Liver (tissue), 9 donors: ENCODE data around the gene STAMBPL1. TPM values are rescaled to one million over a fixed set of nuclear protein-coding genes. Genes with fewer than 3 reads are reported as not detected.
"Not testable (repeated sequence)": the region's sequence is repeated elsewhere in the genome, so short reads cannot be mapped to it uniquely, and the experiment has no call there.

Experiments
- DNase-seq: peaks from one replicate; pipeline ENCODE4 v3.0.0-alpha.2; 2017; ENCODE audit warnings: low spot score
- H3K27ac ChIP-seq, 2 donors: one replicate each; pipeline ENCODE4 v1.7.0; 2013; ENCODE audit warnings: inconsistent platforms in 2 of 2, low read length in 2 of 2, control low read depth in 1 of 2, low read depth in 1 of 2, mild to moderate bottlenecking in 1 of 2
- H3K27me3 ChIP-seq, 4 donors: one replicate each; pipeline versions ENCODE4 v1.6.1 to v1.7.0; 2013; ENCODE audit warnings: low read length in 3 of 4, inconsistent platforms in 1 of 4, mild to moderate bottlenecking in 1 of 4, moderate library complexity in 1 of 4; ENCODE audit not compliant: control insufficient read depth in 4 of 4, insufficient read depth in 4 of 4
- H3K36me3 ChIP-seq, 4 donors: one replicate each; pipeline versions ENCODE4 v1.6.1 to v1.7.0; 2013; ENCODE audit warnings: low read length in 3 of 4, mild to moderate bottlenecking in 3 of 4, low read depth in 1 of 4, moderate library complexity in 1 of 4; ENCODE audit not compliant: control insufficient read depth in 4 of 4, insufficient read depth in 3 of 4
- H3K4me1 ChIP-seq, 4 donors: one replicate each; pipeline versions ENCODE4 v1.6.1 to v1.7.0; 2013; ENCODE audit warnings: low read length in 3 of 4, mild to moderate bottlenecking in 3 of 4, moderate library complexity in 1 of 4; ENCODE audit not compliant: control insufficient read depth in 4 of 4, insufficient read depth in 4 of 4
- H3K4me3 ChIP-seq, 3 donors: one replicate each; pipeline versions ENCODE4 v1.6.1 to v1.7.0; 2013; ENCODE audit warnings: low read length in 3 of 3, control low read depth in 1 of 3, low read depth in 1 of 3, mild to moderate bottlenecking in 1 of 3
- H3K9ac ChIP-seq, 2 donors: one replicate each; pipeline ENCODE4 v1.7.0; 2013; ENCODE audit warnings: low read length in 2 of 2, mild to moderate bottlenecking in 2 of 2, moderate library complexity in 2 of 2, control low read depth in 1 of 2, low read depth in 1 of 2
- H3K9me3 ChIP-seq, 4 donors: one replicate each; pipeline versions ENCODE4 v1.6.1 to v1.7.0; 2013; ENCODE audit warnings: low read length in 3 of 4; ENCODE audit not compliant: control insufficient read depth in 4 of 4
- ATF3 ChIP-seq: IDR thresholded peaks from 2 replicates; pipeline ENCODE4 v1.6.1; 2016; ENCODE audit warnings: antibody characterized with exemption
- CTCF ChIP-seq: fragments of 150-350 bp; IDR thresholded peaks from 2 replicates; pipeline ENCODE4 v1.5.1; 2017; ENCODE audit warnings: improper control_type of control experiment, low read depth, low read length; ENCODE audit not compliant: missing input control
- EGR1 ChIP-seq, 2 donors: IDR thresholded peaks; 2 replicates each; pipeline ENCODE4 v1.6.1; 2016 to 2018; ENCODE audit warnings: antibody characterized with exemption in 2 of 2, low read depth in 2 of 2
- FOXA1 ChIP-seq: IDR thresholded peaks from 2 replicates; pipeline ENCODE4 v1.6.1; 2016; ENCODE audit warnings: antibody characterized with exemption
- FOXA2 ChIP-seq: IDR thresholded peaks from 2 replicates; pipeline ENCODE4 v1.6.1; 2016; ENCODE audit warnings: antibody characterized with exemption
- GABPA ChIP-seq, 2 donors: IDR thresholded peaks in 1 of 2; conservative IDR thresholded peaks in 1 of 2; 2 replicates each; pipeline ENCODE4 v1.6.1; 2016; ENCODE audit warnings: antibody characterized with exemption in 2 of 2, mild to moderate bottlenecking in 1 of 2, moderate library complexity in 1 of 2
- HNF4A ChIP-seq, 2 donors: conservative IDR thresholded peaks; 2 replicates each; pipeline ENCODE4 v1.6.1; 2016; ENCODE audit warnings: antibody characterized with exemption in 2 of 2, mild to moderate bottlenecking in 2 of 2
- HNF4G ChIP-seq: IDR thresholded peaks from 2 replicates; pipeline ENCODE4 v1.6.1; 2016; ENCODE audit warnings: antibody characterized with exemption
- JUND ChIP-seq, 2 donors: IDR thresholded peaks; 2 replicates each; pipeline ENCODE4 v1.6.1; 2016; ENCODE audit warnings: antibody characterized with exemption in 2 of 2
- MAX ChIP-seq: IDR thresholded peaks from 2 replicates; pipeline ENCODE4 v1.6.1; 2016; ENCODE audit warnings: antibody characterized with exemption
- NR2F2 ChIP-seq: IDR thresholded peaks from 2 replicates; pipeline ENCODE4 v1.6.1; 2016; ENCODE audit warnings: antibody characterized with exemption
- RAD21 ChIP-seq, 2 donors: IDR thresholded peaks; 2 replicates each; pipeline ENCODE4 v1.6.1; 2016; ENCODE audit warnings: antibody characterized with exemption in 2 of 2, mild to moderate bottlenecking in 2 of 2
- REST ChIP-seq: IDR thresholded peaks from 2 replicates; pipeline ENCODE4 v1.6.1; 2016; ENCODE audit warnings: antibody characterized with exemption, mild to moderate bottlenecking
- RXRA ChIP-seq, 2 donors: IDR thresholded peaks; 2 replicates each; pipeline ENCODE4 v1.6.1; 2017 to 2018; ENCODE audit warnings: antibody characterized with exemption in 2 of 2, mild to moderate bottlenecking in 1 of 2
- SP1 ChIP-seq: IDR thresholded peaks from 2 replicates; pipeline ENCODE4 v1.6.1; 2018; ENCODE audit warnings: antibody characterized with exemption, mild to moderate bottlenecking
- YY1 ChIP-seq: IDR thresholded peaks from 2 replicates; pipeline ENCODE4 v1.6.1; 2016; ENCODE audit warnings: antibody characterized with exemption, mild to moderate bottlenecking
- WGBS: extraction: QIAGEN DNeasy Blood & Tissue Kit; methylation state at CpG from one replicate; pipeline ENCODE4 v1.1.7; 2013; 5-methylcytosine and 5-hydroxymethylcytosine counted together
- polyA plus RNA-seq, 2 donors: library from polyadenylated mRNA; stranded (reverse) in 1 of 2; unstranded in 1 of 2; fragments of 200-250 nt in 1 of 2; fragments of >200 nt in 1 of 2; fragmentation: Nextera tagmentation in 1 of 2; extraction: Ambion mirVana in 1 of 2; gene quantifications; one replicate each; pipeline versions ENCODE4 v1.2.1 to v1.2.3, GENCODE V29; 2013 to 2015
- total RNA-seq, 2 donors: library from RNA; depleted of rRNA; stranded (reverse); fragments of >200 nt; gene quantifications; one replicate each; pipeline ENCODE4 v1.2.3, GENCODE V29; 2014
- donor health status: healthy.
- donor health status: healthy.
- donor health status: healthy.
- donor health status: healthy.
- donor health status: healthy.

STAMBPL1 gene
- total and polyA plus RNA-seq, 4 donors = 1.3 to 8.0 (median 3.7) TPM

GRCh38 chr10:88882646-88883447 lies 2.8 kb downstream of the STAMBPL1 start:
- not testable (repeated sequence) for H3K4me3 ChIP-seq, H3K9ac ChIP-seq, H3K9me3 ChIP-seq, H3K27ac ChIP-seq, H3K36me3 ChIP-seq, DNase-seq, H3K27me3 ChIP-seq
- 70% methylated on average over 8 of the region's 8 CpGs for WGBS
- peaks cover 0 to 12% (median 8%) of the 10 kb centered on the region in 4 donors for H3K4me1 ChIP-seq

GRCh38 chr10:88883448-88883809 lies 3.4 kb downstream of the STAMBPL1 start:
- H3K27ac ChIP-seq = no peak overlapping the region
- DNase-seq = no peak
- no peaks in the 10 kb centered on the region for H3K27me3 ChIP-seq
- WGBS = 75% methylated on average over 2 of the region's 2 CpGs
- H3K9ac ChIP-seq = no peak overlapping the region
- H3K36me3 ChIP-seq = no peaks in the 10 kb centered on the region
- no peaks in the 10 kb centered on the region for H3K9me3 ChIP-seq
- peaks cover 0 to 12% (median 8%) of the 10 kb centered on the region in 4 donors for H3K4me1 ChIP-seq
- no peak for TF ChIP-seq HNF4A (conservative IDR thresholded peaks at IDR 0.05)
- no peak for TF ChIP-seq FOXA1
- no peak for TF ChIP-seq FOXA2
- no peak overlapping the region for H3K4me3 ChIP-seq

- Histone ChIP-seq H3K27ac (no peak overlapping the region), H3K9me3 (no peaks in the 10 kb centered on the region), H3K36me3 (no peaks in the 10 kb centered on the region)
These were observed 6.5 kb downstream of the STAMBPL1 start for GRCh38 chr10:88886557-88886956.

More at GRCh38 chr10:88886557-88886956, 6.5 kb downstream of the STAMBPL1 start:
- Histone ChIP-seq H3K9ac (no peak overlapping the region), H3K4me3 (no peak overlapping the region), H3K4me1 (peaks cover 0 to 4% (median 0%) of the 10 kb centered on the region in 4 donors), H3K27me3 (no peaks in the 10 kb centered on the region)
- no peak for TF ChIP-seq SP1
- no peak for TF ChIP-seq ATF3
- TF ChIP-seq YY1 = no peak
- no peak for TF ChIP-seq MAX
- TF ChIP-seq RXRA (IDR thresholded peaks at IDR 0.05) = no peak
- TF ChIP-seq FOXA1 = no peak
- no peak for TF ChIP-seq JUND (IDR thresholded peaks at IDR 0.05)
- no peak for TF ChIP-seq RAD21 (IDR thresholded peaks at IDR 0.05)
- no peak for TF ChIP-seq HNF4G
- TF ChIP-seq GABPA (IDR thresholded peaks at IDR 0.05 in 1 of 2, conservative IDR thresholded peaks at IDR 0.05 in 1 of 2) = no peak
- TF ChIP-seq NR2F2 = no peak
- TF ChIP-seq EGR1 (IDR thresholded peaks at IDR 0.05; ENCODE audit: low read depth in 2 of 2) = no peak
- no peak for TF ChIP-seq CTCF
- TF ChIP-seq REST = no peak
- no peak for DNase-seq
